ENCODE data around the gene TPR. TPM values are rescaled to one million over a fixed set of nuclear protein-coding genes. Genes with fewer than 3 reads are reported as not detected.

Gene TPR
- total RNA-seq, 1 experiment from 2014 or later = 107 TPM

GRCh38 chr1:186302381-186302920 lies 72.6 kb downstream of the TPR start:
- H3K27me3 Mint-ChIP-seq (ENCODE audit: low read depth) = no peaks in the 10 kb centered on the region
- Histone ChIP-seq H4K91ac (ENCODE audit: insufficient read length, low read depth, low read length) (no peak overlapping the region), H2AFZ (ENCODE audit: low read length) (no peak overlapping the region), H2BK12ac (ENCODE audit: insufficient read length, low read depth, low read length) (no peak overlapping the region), H3K79me1 (ENCODE audit: insufficient read depth, low read depth, low read length, poor library complexity, severe bottlenecking) (no peaks in the 10 kb centered on the region), H4K20me1 (ENCODE audit: control insufficient read depth, insufficient read depth, insufficient read length) (no peaks in the 10 kb centered on the region), H3K4ac (ENCODE audit: low read depth, low read length) (no peak overlapping the region), H3K27me3 (ENCODE audit: insufficient read depth, low read length) (no peaks in the 10 kb centered on the region), H3K4me1 (ENCODE audit: insufficient read depth, low read length) (no peaks in the 10 kb centered on the region), H3K4me2 (ENCODE audit: insufficient read depth, insufficient read length, low read length) (no peak overlapping the region), H2BK20ac (ENCODE audit: low read depth, low read length, poor library complexity, severe bottlenecking) (no peak overlapping the region), H2BK15ac (ENCODE audit: low read depth, low read length) (no peak overlapping the region), H3K23ac (ENCODE audit: insufficient read length, low read depth, low read length) (no peak overlapping the region), H3K18ac (ENCODE audit: insufficient read length, low read depth, low read length) (no peak overlapping the region), H3K14ac (ENCODE audit: insufficient read depth, low read length) (no peak overlapping the region), H3K27ac (ENCODE audit: insufficient read length, low read depth, low read length) (no peak overlapping the region), H3K23me2 (ENCODE audit: insufficient read length, low read depth, low read length, poor library complexity, severe bottlenecking) (no peaks in the 10 kb centered on the region), H2BK5ac (ENCODE audit: insufficient read length, low read length) (no peak overlapping the region), H3K79me2 (ENCODE audit: insufficient read depth, low read length) (no peaks in the 10 kb centered on the region), H2BK120ac (ENCODE audit: low read depth, low read length, poor library complexity, severe bottlenecking) (no peak overlapping the region), H2AK5ac (ENCODE audit: insufficient read length, low read length) (no peak overlapping the region), H3K9ac (ENCODE audit: extremely low read depth, insufficient read length, low read length) (no peak overlapping the region), H3T11ph (ENCODE audit: low read length) (no peak overlapping the region), H3K9me3 (ENCODE audit: control insufficient read depth, low read depth, low read length) (no peaks in the 10 kb centered on the region), H3K56ac (ENCODE audit: insufficient read length, low read depth, low read length) (no peak overlapping the region), H4K8ac (replicated peaks; ENCODE audit: insufficient read length, low read depth, low read length) (no peak overlapping the region), H4K5ac (ENCODE audit: insufficient read length, low read depth, low read length) (no peak overlapping the region)
- no peak overlapping the region for H3K4me3 Mint-ChIP-seq
- H3K4me1 Mint-ChIP-seq = no peaks in the 10 kb centered on the region; a peak in 1 of 4 replicates
- DNase-seq = no peak
- H3K9me3 Mint-ChIP-seq = no peaks in the 10 kb centered on the region
- no peak for TF ChIP-seq CTCF (conservative IDR thresholded peaks at IDR 0.05)
- WGBS (ENCODE audit: extremely low coverage, insufficient read length, low lambda C conversion rate) = no CpG with 5 or more reads among the region's 3 CpGs
- no peak overlapping the region for H3K27ac Mint-ChIP-seq
- H3K36me3 Mint-ChIP-seq (ENCODE audit: insufficient read depth in 1 of 3, low read depth in 3 of 3) = no peaks in the 10 kb centered on the region
